CD4-positive, CD25-positive, alpha-beta regulatory T cell (primary cell): Measurements from ENCODE around the gene UAP1. TPM values are rescaled to one million over a fixed set of nuclear protein-coding genes. Genes with fewer than 3 reads are reported as not detected.
"Not testable (repeated sequence)": the region's sequence is repeated elsewhere in the genome, so short reads cannot be mapped to it uniquely, and the experiment has no call there.

Experiments
- ATAC-seq, 2 donors: fragments of 150-1000 bp; cut with Tn5 transposase; one replicate each; pipeline ENCODE4 v1.10.0; 2021; ENCODE audit warnings: low read depth in 2 of 2, moderate number of reproducible peaks in 2 of 2, moderate library complexity in 1 of 2
- DNase-seq, 3 donors: peaks; one replicate each; pipeline versions ENCODE4 v3.0.0 to v3.0.0-alpha.2; 2012 to 2022; ENCODE audit warnings: mixed read lengths in 1 of 3
- H3K27ac ChIP-seq: one replicate; pipeline ENCODE4 v1.7.0; 2013; ENCODE audit warnings: mild to moderate bottlenecking, low read length; ENCODE audit not compliant: insufficient read depth, poor library complexity, severe bottlenecking
- H3K27me3 ChIP-seq: one replicate; pipeline ENCODE4 v1.7.0; 2013; ENCODE audit warnings: low read length; ENCODE audit not compliant: control insufficient read depth, insufficient read depth
- H3K36me3 ChIP-seq: one replicate; pipeline ENCODE4 v1.7.0; 2013; ENCODE audit warnings: mild to moderate bottlenecking, low read length, moderate library complexity; ENCODE audit not compliant: control insufficient read depth, insufficient read depth
- H3K4me1 ChIP-seq: 2 replicates; pipeline ENCODE4 v1.7.0; 2013; ENCODE audit warnings: mild to moderate bottlenecking, low read length; ENCODE audit not compliant: insufficient read depth, control insufficient read depth, poor library complexity, severe bottlenecking
- H3K4me3 ChIP-seq: one replicate; pipeline ENCODE4 v1.7.0; 2013; ENCODE audit warnings: low read depth, mild to moderate bottlenecking, low read length, moderate library complexity
- H3K9me3 ChIP-seq, 2 experiments: 1 replicate in 1 of 2; 2 replicates in 1 of 2; pipeline ENCODE4 v1.7.0; 2013; ENCODE audit warnings: low read length in 2 of 2, mild to moderate bottlenecking in 1 of 2, moderate library complexity in 1 of 2; ENCODE audit not compliant: control insufficient read depth in 2 of 2
- H3K27ac Mint-ChIP-seq, 3 donors: one replicate each; pipeline ENCODE4 v1.8.0; 2020 to 2022; ENCODE audit warnings: mild to moderate bottlenecking in 3 of 3, mixed read lengths in 3 of 3, moderate library complexity in 2 of 3
- H3K27me3 Mint-ChIP-seq: one replicate; pipeline ENCODE4 v1.8.0; 2022; ENCODE audit warnings: mild to moderate bottlenecking, mixed read lengths
- H3K36me3 Mint-ChIP-seq: one replicate; pipeline ENCODE4 v1.8.0; 2020; ENCODE audit warnings: mixed read lengths
- H3K4me1 Mint-ChIP-seq, 4 donors: one replicate each; pipeline ENCODE4 v1.8.0; 2020 to 2022; ENCODE audit warnings: mixed read lengths in 4 of 4, mild to moderate bottlenecking in 1 of 4
- H3K4me3 Mint-ChIP-seq, 4 donors: one replicate each; pipeline ENCODE4 v1.8.0; 2020 to 2022; ENCODE audit warnings: mild to moderate bottlenecking in 4 of 4, mixed read lengths in 4 of 4, moderate library complexity in 3 of 4
- H3K9me3 Mint-ChIP-seq, 7 donors: one replicate each; pipeline ENCODE4 v1.8.0; 2020 to 2022; ENCODE audit warnings: mixed read lengths in 7 of 7, mild to moderate bottlenecking in 3 of 7, moderate library complexity in 2 of 7
- polyA plus RNA-seq, 4 donors: library from polyadenylated mRNA; unstranded; fragments of 300-500 nt; fragmentation: Illumina TruSeq; gene quantifications; one replicate each; pipeline ENCODE4 v1.2.3, GENCODE V29; 2021
- total RNA-seq: library from RNA; stranded (reverse); gene quantifications from one replicate; pipeline ENCODE4 v1.2.3, GENCODE V29; 2022

Gene UAP1
- total and polyA plus RNA-seq, 5 donors from 2014 or later, result 17.1 to 25.7 (median 21.5) TPM

GRCh38 chr1:162578936-162579335, 17.4 kb downstream of the UAP1 start:
- Mint-ChIP-seq H3K27ac (no peak overlapping the region), H3K27me3 (no peaks in the 10 kb centered on the region)

GRCh38 chr1:162580308-162580707, 18.8 kb downstream of the UAP1 start:
- Mint-ChIP-seq H3K4me3 (no peak overlapping the region), H3K36me3 (peaks cover 23% of the 10 kb centered on the region), H3K27me3 (no peaks in the 10 kb centered on the region)

More at GRCh38 chr1:162578936-162579335, 17.4 kb downstream of the UAP1 start:
- no peak for ATAC-seq
- H3K4me3 ChIP-seq, result no peak overlapping the region
- no peaks in the 10 kb centered on the region for H3K4me1 ChIP-seq
- peaks cover 8% of the 10 kb centered on the region for H3K36me3 ChIP-seq
- Mint-ChIP-seq H3K36me3 (peaks cover 23% of the 10 kb centered on the region), H3K4me1 (no peaks in the 10 kb centered on the region), H3K4me3 (no peak overlapping the region), H3K9me3 (no peaks in the 10 kb centered on the region)
- no peaks in the 10 kb centered on the region for H3K9me3 ChIP-seq
- DNase-seq, result no peak
- no peak overlapping the region for H3K27ac ChIP-seq
- H3K27me3 ChIP-seq, result no peaks in the 10 kb centered on the region

GRCh38 chr1:162582901-162583300, 21.4 kb downstream of the UAP1 start:
- H3K9me3 ChIP-seq, H3K27ac Mint-ChIP-seq, H3K4me1 ChIP-seq, H3K4me3 Mint-ChIP-seq, H3K27me3 Mint-ChIP-seq, ATAC-seq, H3K27ac ChIP-seq, H3K4me3 ChIP-seq, H3K27me3 ChIP-seq, H3K4me1 Mint-ChIP-seq, H3K9me3 Mint-ChIP-seq, DNase-seq: not testable (repeated sequence)
- H3K36me3 Mint-ChIP-seq, result peaks cover 20% of the 10 kb centered on the region
- peaks cover 17% of the 10 kb centered on the region for H3K36me3 ChIP-seq

More at GRCh38 chr1:162580308-162580707, 18.8 kb downstream of the UAP1 start:
- ATAC-seq, result no peak
- Mint-ChIP-seq H3K9me3 (no peaks in the 10 kb centered on the region), H3K27ac (no peak overlapping the region), H3K4me1 (no peaks in the 10 kb centered on the region)
- H3K36me3 ChIP-seq, result peaks cover 8% of the 10 kb centered on the region
- H3K9me3 ChIP-seq, result no peaks in the 10 kb centered on the region
- no peak for DNase-seq
- H3K4me1 ChIP-seq, result no peaks in the 10 kb centered on the region
- no peaks in the 10 kb centered on the region for H3K27me3 ChIP-seq
- no peak overlapping the region for H3K27ac ChIP-seq
- no peak overlapping the region for H3K4me3 ChIP-seq

GRCh38 chr1:162585101-162585500, 23.6 kb downstream of the UAP1 start:
- Mint-ChIP-seq H3K36me3 (peaks cover 34% of the 10 kb centered on the region), H3K27ac (peak overlapping the region in 1 of 3 donors; percentile 38)
- H3K9me3 ChIP-seq, H3K4me1 ChIP-seq, H3K27ac ChIP-seq, ATAC-seq, H3K4me1 Mint-ChIP-seq, H3K9me3 Mint-ChIP-seq, H3K27me3 Mint-ChIP-seq, DNase-seq, H3K4me3 ChIP-seq, H3K4me3 Mint-ChIP-seq, H3K27me3 ChIP-seq: not testable (repeated sequence)
- peaks cover 18% of the 10 kb centered on the region for H3K36me3 ChIP-seq

- Mint-ChIP-seq H3K27ac (no peak overlapping the region), H3K4me1 (peaks cover 0 to 7% (median 0%) of the 10 kb centered on the region in 4 donors), H3K36me3 (peaks cover 26% of the 10 kb centered on the region), H3K9me3 (no peaks in the 10 kb centered on the region), H3K27me3 (no peaks in the 10 kb centered on the region), H3K4me3 (no peak overlapping the region)
- Histone ChIP-seq H3K4me1 (no peaks in the 10 kb centered on the region), H3K27me3 (no peaks in the 10 kb centered on the region), H3K27ac (no peak overlapping the region), H3K9me3 (no peaks in the 10 kb centered on the region), H3K36me3 (peaks cover 14% of the 10 kb centered on the region), H3K4me3 (no peak overlapping the region)
- no peak for ATAC-seq
- DNase-seq, result no peak
Measured at GRCh38 chr1:162587347-162587746, 25.8 kb downstream of the UAP1 start.

GRCh38 chr1:162587761-162588260, 26.3 kb downstream of the UAP1 start:
- no peak overlapping the region for H3K27ac ChIP-seq
- Mint-ChIP-seq H3K9me3 (no peaks in the 10 kb centered on the region), H3K27me3 (no peaks in the 10 kb centered on the region), H3K36me3 (peaks cover 30% of the 10 kb centered on the region), H3K4me3 (no peak overlapping the region), H3K4me1 (peaks cover 0 to 7% (median 0%) of the 10 kb centered on the region in 4 donors), H3K27ac (no peak overlapping the region)
- H3K4me1 ChIP-seq, result no peaks in the 10 kb centered on the region
- H3K27me3 ChIP-seq, result no peaks in the 10 kb centered on the region
- DNase-seq, result no peak
- peaks cover 14% of the 10 kb centered on the region for H3K36me3 ChIP-seq
- no peak overlapping the region for H3K4me3 ChIP-seq
- no peak for ATAC-seq
- no peaks in the 10 kb centered on the region for H3K9me3 ChIP-seq

GRCh38 chr1:162590101-162590500, 28.6 kb downstream of the UAP1 start:
- peaks cover 38% of the 10 kb centered on the region for H3K36me3 Mint-ChIP-seq
- H3K4me3 Mint-ChIP-seq, result no peak overlapping the region
- H3K4me1 Mint-ChIP-seq, result peaks cover 0 to 7% (median 0%) of the 10 kb centered on the region in 4 donors
- no peak overlapping the region for H3K27ac Mint-ChIP-seq
- Histone ChIP-seq H3K4me1 (no peaks in the 10 kb centered on the region), H3K27me3 (no peaks in the 10 kb centered on the region), H3K4me3 (no peak overlapping the region), H3K9me3 (no peaks in the 10 kb centered on the region), H3K27ac (no peak overlapping the region), H3K36me3 (peaks cover 12% of the 10 kb centered on the region)
- ATAC-seq, result no peak
- H3K27me3 Mint-ChIP-seq, result no peaks in the 10 kb centered on the region
- DNase-seq, result no peak
- no peaks in the 10 kb centered on the region for H3K9me3 Mint-ChIP-seq

- Histone ChIP-seq H3K4me1 (no peaks in the 10 kb centered on the region), H3K36me3 (peaks cover 12% of the 10 kb centered on the region), H3K4me3 (no peak overlapping the region), H3K27ac (no peak overlapping the region), H3K9me3 (no peaks in the 10 kb centered on the region), H3K27me3 (no peaks in the 10 kb centered on the region)
- Mint-ChIP-seq H3K4me3 (no peak overlapping the region), H3K27me3 (no peaks in the 10 kb centered on the region), H3K27ac (no peak overlapping the region), H3K9me3 (no peaks in the 10 kb centered on the region), H3K36me3 (peaks cover 42% of the 10 kb centered on the region), H3K4me1 (peaks cover 0 to 4% (median 0%) of the 10 kb centered on the region in 4 donors)
- DNase-seq, result no peak
- no peak for ATAC-seq
Measured at GRCh38 chr1:162590686-162591085, 29.2 kb downstream of the UAP1 start.
